GM12892 (cell line): ENCODE data around the gene CYP2A6.
"Not testable (repeated sequence)": the region's sequence is repeated elsewhere in the genome, so short reads cannot be mapped to it uniquely, and the experiment has no call there.

Source experiments
- POLR2AphosphoS5 ChIP-seq: IDR thresholded peaks from 2 replicates; pipeline ENCODE4 v1.6.1; 2011; ENCODE audit warnings: low read depth, low read length, control low read depth
- TAF1 ChIP-seq: IDR thresholded peaks from 2 replicates; pipeline ENCODE4 v1.6.1; 2011; ENCODE audit warnings: low read depth, mild to moderate bottlenecking, control low read depth, low read length, borderline replicate concordance

GRCh38 chr19:40833728-40834533 lies 16.3 kb downstream of the CYP2A6 start:
- TF ChIP-seq POLR2AphosphoS5, TAF1: not testable (repeated sequence)
